HG03139 (cell line): ENCODE results near the gene ATG9A.
"Not testable (repeated sequence)": the region's sequence is repeated elsewhere in the genome, so short reads cannot be mapped to it uniquely, and the experiment has no call there.

Source experiments
- ATAC-seq: cut with Tn5 transposase; IDR thresholded peaks from one replicate; pipeline ENCODE4 v1.9.1; 2021; ENCODE audit not compliant: unreplicated experiment

The ATG9A gene

DNA sequence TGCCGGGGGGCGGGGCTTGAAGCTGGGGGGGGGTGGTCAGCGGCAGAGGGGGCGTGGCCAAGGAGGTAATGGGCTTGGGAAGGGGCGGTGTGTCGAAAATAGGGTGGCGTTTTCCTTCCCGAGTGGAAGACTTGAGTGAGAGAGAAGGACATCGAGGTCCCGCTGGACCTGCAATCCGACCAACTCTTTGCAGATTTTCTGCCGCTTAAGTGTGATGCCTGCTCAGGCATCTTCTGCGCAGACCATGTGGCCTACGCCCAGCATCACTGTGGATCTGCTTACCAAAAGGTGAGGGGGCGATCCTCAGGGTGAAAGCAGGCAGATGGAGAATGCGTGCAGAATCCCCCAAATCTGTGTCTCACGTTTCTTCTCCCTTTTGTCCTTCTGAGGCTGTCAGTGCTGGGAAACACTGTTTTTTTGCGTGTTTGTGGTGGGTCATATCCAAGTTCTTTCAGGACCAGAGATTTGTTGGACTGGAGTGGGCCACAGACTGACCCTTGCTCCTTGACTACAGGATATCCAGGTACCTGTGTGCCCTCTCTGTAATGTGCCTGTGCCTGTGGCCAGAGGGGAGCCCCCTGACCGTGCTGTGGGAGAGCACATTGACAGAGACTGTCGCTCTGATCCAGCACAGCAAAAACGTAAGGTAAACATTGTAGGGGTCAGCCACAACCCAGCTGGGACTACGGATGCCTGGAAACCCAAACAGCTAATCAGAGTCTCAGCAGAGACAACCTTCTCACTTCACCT is 22.1 kb downstream of the ATG9A start:
- no peak for ATAC-seq

DNA sequence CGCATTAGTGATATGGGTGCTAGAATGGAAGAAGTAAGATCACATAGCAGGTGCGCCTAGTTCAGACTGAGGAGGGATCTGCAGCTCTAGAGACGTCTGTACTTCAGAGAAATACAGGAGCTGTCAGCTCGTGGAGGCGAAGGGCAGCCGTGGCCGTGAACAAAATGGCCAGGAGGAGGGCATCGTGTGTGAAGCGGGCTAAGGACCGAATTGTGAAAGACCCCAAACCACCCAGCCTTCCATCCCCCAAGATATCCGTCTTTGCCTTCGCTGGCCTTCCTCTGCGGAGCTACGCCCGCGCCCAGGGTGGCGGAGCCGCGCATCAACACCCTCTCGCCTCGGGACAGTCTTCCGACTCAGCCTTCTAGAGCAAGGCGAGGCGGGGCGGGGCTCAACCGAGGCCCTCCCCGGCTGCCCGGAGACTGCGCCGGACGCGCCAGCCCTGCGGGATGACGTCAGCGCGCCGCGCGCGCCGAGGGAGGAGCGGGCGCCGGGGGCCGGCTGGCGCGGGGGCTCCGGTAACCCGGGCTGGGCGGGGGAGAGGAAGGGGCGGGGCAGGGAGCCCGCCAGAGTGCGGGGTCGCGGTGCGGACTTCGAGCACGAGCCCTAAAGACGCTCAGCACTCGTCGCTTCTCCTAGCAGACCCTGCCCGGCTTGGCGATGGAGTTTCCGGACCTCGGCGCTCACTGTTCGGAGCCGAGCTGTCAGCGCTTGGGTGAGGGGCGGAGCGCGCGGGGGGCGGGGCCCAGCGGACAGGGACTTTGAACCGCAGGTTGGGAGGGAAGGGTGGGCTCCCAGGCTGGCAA is 22.9 kb downstream of the ATG9A start, which contains the start of gene ZFAND2B:
Gene ZFAND2B (plus strand): TSS at position 455 of the 806 bp plus-strand sequence. CDS start 206 bp downstream, at position 661.
- ATAC-seq = peak; percentile 98

DNA sequence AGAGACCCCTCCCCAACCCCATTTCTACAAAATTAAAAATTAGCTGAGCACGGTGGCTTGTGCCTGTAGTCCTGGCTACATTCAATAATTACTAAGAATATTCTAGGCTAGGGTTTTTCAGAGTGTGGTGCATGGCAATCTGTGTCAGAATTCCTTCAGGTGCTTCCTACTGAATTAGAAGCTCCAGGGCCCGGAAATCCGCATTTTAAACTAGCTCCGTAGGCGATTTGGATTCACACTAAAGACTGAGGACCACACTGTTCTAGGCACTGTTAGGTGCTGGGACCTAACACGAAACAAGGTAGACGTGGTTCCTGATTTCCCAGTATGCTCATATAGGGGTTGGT is 23.5 kb downstream of the ATG9A start:
- ATAC-seq = no peak

DNA sequence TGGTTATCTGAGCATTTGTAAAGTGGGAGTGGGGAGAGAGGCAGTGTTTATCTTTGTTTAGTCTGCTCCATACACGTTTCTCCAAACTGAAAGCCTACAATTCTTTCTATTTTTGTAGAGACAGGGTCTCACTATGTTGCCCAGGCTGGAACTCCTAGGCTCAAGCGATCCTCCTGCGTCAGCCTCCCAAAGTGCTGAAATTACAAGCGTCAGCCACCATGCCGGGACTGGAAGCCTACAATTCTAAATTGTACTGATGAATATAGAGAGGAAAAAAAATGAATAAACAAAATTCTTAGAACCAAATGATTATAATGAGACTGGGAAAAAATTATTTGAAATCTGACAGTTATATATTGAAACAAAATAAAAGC is 24.3 kb downstream of the ATG9A start:
- no peak for ATAC-seq

DNA sequence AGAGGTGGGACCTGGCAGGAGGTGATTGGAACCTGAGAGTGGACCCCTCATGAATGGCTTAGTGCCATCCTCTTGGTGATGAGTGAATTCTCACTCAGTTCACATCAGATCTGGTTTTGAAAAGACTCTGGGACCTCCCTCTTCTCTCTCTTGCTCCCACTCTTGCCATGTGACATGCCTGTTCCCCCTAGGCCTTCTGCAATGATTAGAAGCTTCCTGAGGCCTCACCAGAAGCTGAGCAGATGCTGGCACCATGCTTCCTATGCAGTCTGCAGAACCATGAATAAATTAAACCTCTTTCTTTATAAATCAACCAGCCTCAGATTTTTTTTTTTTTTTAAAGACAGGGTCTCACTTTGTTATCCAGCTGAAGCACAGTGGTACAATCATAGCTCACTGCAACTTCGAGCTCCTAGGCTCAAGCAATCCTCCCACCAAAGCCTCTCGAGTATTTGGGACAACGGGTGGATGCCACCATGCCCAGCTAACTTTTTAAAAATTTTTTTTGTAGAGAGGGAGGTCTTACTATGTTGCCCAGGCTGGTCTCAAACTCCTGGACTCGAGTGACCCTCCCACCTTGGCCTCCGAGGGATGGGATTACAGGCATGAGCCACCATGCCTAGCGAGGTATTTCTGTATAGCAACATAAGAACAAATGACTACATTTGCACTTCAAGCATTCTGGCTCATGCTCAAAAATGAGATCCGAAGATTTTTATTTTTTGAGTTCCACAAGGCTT is 24.8 kb downstream of the ATG9A start:
- ATAC-seq = no peak

DNA sequence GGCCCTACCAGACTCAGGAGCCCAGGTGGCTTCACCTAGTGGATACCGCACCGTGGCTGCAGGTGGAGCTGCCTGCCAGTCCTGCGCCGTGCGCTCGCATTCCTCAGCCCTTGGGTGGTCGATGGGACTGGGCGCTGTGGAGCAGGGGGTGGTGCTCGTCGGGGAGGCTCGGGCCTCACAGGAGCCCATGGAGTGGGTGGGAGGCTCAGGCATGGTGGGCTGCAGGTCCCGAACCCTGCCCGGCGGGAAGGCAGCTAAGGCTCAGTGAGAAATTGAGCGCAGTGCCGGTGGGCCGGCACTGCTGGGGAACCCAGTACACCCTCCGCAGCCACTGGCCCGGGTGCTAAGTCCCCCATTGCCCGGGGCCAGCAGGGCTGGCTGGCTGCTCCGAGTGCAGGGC is 28.1 kb downstream of the ATG9A start:
- ATAC-seq = not testable (repeated sequence)

DNA sequence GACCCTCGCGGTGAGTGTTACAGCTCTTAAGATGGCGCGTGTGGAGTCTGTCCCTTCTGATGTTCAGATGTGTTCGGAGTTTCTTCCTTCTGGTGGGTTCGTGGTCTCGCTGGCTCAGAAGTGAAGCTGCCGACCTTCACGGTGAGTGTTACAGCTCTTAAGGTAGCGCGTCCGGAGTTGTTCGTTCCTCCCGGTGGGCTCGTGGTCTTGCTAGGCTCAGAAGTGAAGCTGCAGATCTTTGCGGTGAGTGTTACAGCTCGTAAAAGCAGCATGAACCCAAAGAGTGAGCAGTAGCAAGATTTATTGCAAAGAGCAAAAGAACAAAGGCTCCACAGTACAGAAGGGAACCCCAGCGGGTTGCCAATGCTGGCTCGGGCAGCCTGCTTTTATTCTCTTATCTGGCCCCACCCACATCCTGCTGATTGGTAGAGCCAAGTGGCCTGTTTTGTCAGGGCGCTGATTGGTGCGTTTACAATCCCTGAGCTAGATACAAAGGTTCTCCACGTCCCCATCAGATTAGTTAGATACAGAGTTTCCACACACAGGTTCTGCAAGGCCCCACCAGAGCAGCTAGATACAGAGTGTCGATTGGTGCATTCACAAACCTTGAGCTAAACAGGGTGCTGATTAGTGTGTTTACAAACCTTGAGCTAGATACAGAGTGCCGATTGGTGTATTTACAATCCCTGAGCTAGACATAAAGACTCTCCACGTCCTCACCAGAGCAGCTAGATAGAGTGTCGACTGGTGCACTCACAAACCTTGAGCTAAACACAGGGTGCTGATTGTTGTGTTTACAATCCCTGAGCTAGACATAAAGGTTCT is 28.7 kb downstream of the ATG9A start:
- ATAC-seq = not testable (repeated sequence)

DNA sequence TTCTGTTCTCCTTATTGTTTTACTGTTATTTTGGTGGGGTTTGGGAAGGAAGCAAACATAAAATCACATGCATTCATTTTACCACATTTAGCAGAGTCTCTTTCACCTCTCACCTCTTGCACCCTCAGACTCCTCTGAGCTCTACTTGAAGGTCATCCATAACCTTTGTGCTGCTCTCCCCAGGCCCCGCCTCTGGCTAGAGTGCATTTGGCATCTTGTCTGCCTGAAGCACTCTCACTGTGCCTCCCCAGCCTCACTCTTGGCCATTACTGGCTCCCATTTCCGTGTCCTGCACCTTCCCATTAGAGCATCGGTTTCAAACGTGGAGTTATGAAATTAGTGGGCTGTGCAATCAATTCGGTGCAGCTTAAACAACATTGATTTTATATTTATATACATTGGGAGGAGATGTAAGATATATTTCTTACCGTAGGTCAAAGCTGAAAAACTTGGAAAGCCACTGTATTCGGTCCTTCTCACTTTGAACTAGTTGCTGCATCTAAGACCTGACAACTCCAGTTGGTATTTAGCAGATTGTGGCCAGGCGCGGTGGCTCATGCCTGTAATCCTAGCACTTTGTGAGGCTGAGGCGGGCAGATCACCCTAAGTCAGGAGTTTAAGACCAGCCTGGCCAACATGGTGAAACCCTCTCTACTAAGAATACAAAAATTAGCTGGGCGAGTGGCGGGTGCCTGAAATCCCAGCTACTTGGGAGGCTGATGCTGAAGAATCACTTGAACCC is 29.8 kb downstream of the ATG9A start:
- no peak for ATAC-seq

DNA sequence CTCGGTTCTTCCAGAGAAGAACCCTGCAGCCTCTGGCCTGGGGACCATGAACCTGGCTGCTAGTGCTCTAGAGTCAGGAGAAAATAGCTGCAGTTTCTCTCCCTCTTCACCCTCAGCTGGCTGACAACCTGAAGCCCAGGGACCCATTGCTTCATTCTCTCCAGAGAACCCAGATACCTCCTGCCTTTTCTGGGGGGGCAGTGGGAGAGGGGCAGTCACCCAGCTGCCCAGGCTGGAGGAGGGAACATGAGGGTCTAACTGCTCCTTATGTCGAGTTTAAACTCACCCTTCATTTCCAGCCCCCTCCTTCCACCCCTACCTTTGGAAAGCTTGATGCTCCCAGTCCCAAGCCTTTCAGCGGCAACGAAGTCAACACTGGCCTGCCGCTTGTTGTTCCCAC is 30.5 kb downstream of the ATG9A start:
- ATAC-seq = no peak

DNA sequence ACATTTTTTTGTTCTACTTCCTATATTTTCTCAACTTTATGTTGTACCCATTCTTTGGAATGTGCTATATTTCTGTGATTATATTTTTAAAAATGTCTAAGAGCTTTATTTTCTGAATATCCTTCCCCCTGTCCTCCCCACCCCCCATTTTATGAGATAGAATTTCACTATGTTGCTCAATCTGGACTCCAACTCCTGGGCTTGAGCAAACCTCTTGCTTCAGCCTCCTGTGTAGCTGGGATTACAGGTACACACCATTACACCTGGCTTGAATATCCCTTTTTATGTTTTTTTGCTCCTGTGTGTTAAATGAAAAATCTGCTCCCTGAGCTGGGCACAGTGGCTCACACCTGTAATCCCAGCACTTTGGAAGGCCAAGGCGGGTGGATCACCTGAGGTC is 32.0 kb downstream of the ATG9A start:
- ATAC-seq = no peak

DNA sequence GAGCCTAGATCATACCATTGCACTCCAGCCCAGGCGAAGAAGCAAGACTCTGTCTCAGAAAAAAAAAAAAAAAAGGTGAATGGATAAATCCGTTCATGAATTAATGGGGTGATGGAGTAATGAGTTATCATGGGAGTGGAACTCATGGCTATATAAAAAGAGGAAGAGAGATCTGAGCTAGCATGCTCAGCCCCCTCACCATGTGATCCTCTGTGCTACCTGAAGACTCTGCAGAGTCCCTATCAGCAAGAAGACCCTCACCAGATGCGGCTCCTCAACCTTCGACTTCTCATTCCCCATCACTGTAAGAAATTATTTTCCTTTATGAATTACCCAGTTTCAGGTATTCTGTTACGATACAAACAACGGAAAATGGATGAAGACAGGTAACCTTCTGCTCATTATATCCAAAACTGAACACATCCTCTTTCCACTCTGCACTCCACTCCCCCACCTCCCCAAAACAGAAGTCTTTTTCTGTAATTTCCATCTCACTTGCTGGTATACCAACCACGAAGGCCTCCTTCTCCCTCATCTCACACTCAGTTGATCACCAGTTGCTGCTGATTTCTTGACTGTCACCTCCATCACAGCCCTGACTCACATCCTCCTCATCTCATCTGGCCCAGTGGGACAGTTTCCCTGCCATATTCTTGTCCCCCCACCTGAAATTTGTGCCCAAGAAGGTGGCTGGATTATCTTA is 42.5 kb downstream of the ATG9A start:
- ATAC-seq = no peak

DNA sequence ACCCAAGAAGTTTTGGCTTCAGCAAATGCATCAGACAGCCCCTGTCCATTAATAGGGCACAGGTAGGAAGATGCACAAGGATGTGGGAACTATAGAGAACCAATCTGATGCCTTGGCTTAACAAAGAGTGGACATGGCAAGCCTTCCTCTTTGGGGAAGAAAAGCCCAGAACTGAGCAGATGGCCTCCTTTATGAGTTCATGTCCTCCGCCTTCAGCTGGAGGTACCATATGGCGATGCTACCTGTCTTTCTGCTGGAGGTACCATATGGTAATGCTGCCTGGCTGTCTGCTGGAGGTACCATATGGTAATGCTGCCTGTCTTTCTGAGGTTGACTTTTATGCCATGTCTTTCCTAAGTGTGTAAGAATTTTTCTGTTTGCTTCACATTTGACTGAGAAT is 45.3 kb downstream of the ATG9A start:
- ATAC-seq = no peak

DNA sequence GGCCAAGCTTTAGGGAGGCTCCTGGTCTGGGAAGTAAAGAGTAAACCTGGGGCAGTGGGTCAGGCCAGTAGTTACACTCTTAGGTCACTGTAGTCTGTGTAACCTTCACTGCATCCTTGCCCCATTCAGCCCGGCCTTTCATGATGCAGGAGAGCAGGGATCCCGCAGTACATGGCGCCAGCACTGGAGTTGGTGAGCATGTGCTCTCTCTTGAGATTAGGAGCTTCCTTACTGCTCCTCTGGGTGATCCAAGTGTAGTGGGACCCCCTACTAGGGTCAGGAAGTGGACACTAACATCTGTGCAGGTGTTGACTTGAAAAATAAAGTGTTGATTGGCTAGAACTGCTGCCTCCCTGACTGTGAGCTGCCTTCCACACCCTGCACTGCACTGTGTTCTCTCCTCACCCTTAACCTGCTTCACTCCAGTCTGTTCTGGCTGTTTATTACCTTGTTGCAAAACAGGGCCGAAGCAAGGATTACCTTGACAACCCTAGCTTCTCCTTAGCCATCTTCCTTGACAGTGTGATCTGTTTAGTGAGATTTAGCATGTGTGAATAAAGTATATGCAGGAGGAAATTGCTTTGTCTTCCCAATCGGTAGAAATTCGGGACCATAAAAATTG is 46.2 kb downstream of the ATG9A start:
- no peak for ATAC-seq

DNA sequence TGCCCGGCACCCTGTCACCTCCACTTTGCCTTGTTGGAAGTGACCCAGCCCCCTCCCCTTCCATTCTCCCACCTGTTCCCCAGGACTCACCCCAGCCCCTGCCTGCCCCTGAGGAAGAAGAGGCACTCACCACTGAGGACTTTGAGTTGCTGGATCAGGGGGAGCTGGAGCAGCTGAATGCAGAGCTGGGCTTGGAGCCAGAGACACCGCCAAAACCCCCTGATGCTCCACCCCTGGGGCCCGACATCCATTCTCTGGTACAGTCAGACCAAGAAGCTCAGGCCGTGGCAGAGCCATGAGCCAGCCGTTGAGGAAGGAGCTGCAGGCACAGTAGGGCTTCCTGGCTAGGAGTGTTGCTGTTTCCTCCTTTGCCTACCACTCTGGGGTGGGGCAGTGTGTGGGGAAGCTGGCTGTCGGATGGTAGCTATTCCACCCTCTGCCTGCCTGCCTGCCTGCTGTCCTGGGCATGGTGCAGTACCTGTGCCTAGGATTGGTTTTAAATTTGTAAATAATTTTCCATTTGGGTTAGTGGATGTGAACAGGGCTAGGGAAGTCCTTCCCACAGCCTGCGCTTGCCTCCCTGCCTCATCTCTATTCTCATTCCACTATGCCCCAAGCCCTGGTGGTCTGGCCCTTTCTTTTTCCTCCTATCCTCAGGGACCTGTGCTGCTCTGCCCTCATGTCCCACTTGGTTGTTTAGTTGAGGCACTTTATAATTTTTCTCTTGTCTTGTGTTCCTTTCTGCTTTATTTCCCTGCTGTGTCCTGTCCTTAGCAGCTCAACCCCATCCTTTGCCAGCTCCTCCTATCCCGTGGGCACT is 46.9 kb downstream of the ATG9A start:
- no peak for ATAC-seq

DNA sequence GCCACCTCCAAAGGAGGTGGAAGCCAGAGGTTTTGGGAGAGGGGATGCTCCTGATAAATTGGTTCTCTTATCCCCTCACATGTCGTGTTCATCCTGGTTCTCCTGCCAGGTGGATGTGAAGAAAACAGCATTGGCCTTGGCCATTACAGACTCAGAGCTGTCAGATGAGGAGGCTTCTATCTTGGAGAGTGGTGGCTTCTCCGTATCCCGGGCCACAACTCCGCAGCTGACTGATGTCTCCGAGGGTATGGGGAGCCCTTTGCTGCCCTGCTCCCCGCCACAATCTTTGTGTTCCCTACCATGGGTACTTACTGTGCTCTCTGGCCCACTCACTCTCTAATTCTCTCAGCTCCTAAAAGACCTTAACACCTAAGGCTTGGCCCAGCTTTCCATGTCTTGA is 47.9 kb downstream of the ATG9A start:
- ATAC-seq = no peak

DNA sequence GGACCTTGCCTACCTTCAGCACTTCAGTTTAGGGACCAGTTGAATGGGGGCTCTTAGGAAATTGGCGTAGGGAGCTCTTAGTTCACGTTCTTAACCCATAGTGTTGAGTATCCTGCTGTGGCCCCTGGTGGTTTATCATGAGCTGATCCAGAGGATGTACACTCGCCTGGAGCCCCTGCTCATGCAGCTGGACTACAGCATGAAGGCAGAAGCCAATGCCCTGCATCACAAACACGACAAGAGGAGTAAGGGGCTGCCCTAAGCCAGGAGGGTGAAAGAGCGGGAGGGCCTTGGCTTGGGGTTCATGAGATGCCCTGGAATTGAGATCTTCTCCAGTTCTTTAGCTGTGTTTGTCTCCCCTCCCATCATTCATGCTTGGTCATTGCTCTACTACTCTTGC is 48.5 kb downstream of the ATG9A start:
- ATAC-seq = no peak

DNA sequence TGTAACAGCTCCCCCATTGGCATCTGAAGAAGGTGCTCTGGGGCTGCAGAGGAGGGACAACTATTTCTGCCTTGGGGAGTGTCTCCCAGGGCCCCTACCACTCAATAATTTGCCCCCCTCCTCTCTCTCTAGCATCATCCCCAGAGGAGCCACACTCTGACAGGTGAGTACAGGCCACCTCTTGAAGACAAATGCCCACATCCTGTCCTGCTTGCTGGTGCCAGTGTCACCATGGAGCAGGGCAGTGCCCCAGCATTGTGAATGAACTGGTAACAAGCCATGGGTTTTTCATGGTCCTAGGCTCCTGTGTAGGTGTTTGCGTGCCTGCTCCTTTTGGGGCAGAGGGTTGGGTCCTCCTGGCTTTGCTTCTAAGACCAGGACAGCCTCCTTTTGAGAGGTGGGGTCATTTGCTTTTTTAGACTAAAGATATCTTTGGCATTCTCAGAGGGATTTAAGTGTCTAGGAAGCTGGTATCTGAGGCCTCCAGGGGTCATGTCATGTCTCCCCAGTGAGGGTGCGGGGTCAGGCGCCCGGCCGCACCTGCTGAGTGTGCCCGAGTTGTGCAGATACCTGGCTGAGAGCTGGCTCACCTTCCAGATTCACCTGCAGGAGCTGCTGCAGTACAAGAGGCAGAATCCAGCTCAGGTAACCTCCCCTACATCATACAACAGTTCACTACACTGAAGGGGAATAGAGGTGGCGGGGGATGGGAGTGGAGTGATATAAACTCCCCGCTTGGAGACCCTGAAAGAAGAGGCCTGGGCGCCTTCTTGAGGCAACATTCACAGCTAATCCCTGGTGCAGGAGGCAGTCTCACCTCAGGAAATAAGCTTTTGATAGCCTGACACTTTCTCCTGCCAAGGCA is 49.6 kb downstream of the ATG9A start:
- no peak for ATAC-seq
